Gastrocnemius medialis (tissue), 4 donors: ENCODE measurements around the gene REXO5. TPM values are rescaled to one million over a fixed set of nuclear protein-coding genes. Genes with fewer than 3 reads are reported as not detected.
A peak's percentile ranks its signal among the peaks of the same experiment; 100 is the strongest.

Experiments used
- ATAC-seq, 2 donors: fragments of 150-250 bp; one replicate each; pipeline ENCODE4 v1.9.1; 2016
- DNase-seq, 2 donors: peaks; one replicate each; pipeline ENCODE4 v3.0.0-alpha.2; 2019
- H3K27ac ChIP-seq, 4 donors: fragments of 200-600 bp; sonication (generic); 1 replicate in 1 of 4; 2 replicates in 3 of 4; pipeline ENCODE4 v1.5.1; 2016 to 2018; ENCODE audit warnings: mild to moderate bottlenecking in 2 of 4, moderate library complexity in 1 of 4
- H3K27me3 ChIP-seq, 3 donors: fragments of 200-600 bp; sonication (generic) in 2 of 3; 1 replicate in 1 of 3; 2 replicates in 2 of 3; pipeline versions ENCODE4 v1.5.1 to v1.6.0; 2016 to 2019; ENCODE audit warnings: mild to moderate bottlenecking in 1 of 3, moderate library complexity in 1 of 3
- H3K36me3 ChIP-seq, 2 donors: fragments of 200-600 bp; sonication (generic) in 1 of 2; one replicate each; pipeline ENCODE4 v1.5.1; 2017 to 2018
- H3K4me1 ChIP-seq, 2 donors: fragments of 200-600 bp; sonication (generic) in 1 of 2; one replicate each; pipeline ENCODE4 v1.5.1; 2016 to 2017; ENCODE audit warnings: mild to moderate bottlenecking in 2 of 2
- H3K4me3 ChIP-seq, 4 donors: fragments of 200-600 bp; sonication (generic) in 3 of 4; 1 replicate in 1 of 4; 2 replicates in 3 of 4; pipeline ENCODE4 v1.5.1; 2016 to 2019; ENCODE audit warnings: mild to moderate bottlenecking in 2 of 4
- H3K9me3 ChIP-seq, 3 donors: fragments of 200-600 bp; sonication (generic) in 2 of 3; 1 replicate in 1 of 3; 2 replicates in 2 of 3; pipeline ENCODE4 v1.5.1; 2016 to 2019
- CTCF ChIP-seq, 5 experiments: fragments of 450-650 bp in 3 of 5; fragments of 200-600 bp in 2 of 5; sonication (generic) in 2 of 5; IDR thresholded peaks in 4 of 5; conservative IDR thresholded peaks in 1 of 5; 1 replicate in 4 of 5; 2 replicates in 1 of 5; pipeline ENCODE4 v1.5.1; 2016 to 2019; ENCODE audit warnings: antibody characterized with exemption in 5 of 5, mild to moderate bottlenecking in 3 of 5, moderate library complexity in 3 of 5
- POLR2A ChIP-seq, 2 donors: fragments of 450-650 bp; IDR thresholded peaks; one replicate each; pipeline ENCODE4 v1.6.1; 2017; ENCODE audit warnings: antibody characterized with exemption in 2 of 2, mild to moderate bottlenecking in 2 of 2, moderate library complexity in 2 of 2
- in situ Hi-C, 4 donors: fragments of 200-750 bp; cut with MboI; loops; one replicate each; pipeline versions ENCODE4 v1.15.0 to v1.8.0; 2017; ENCODE audit warnings: low sequenced_read_pairs in 4 of 4
- intact Hi-C: fragments of 100-400 bp; cut with DNase I; formaldehyde crosslinking; loops from one replicate; pipeline ENCODE4 v1.15.1; 2023; ENCODE audit warnings: low total_unique reads
- total RNA-seq, 4 donors: library from RNA; depleted of rRNA; stranded (reverse); fragments of >200 nt; gene quantifications; one replicate each; pipeline versions ENCODE4 v1.1.0 to v1.2.3, GENCODE V29; 2016

REXO5 gene
- total RNA-seq, 4 donors from 2014 or later: 0.52 to 3.1 (median 1.6) TPM

GRCh38 chr16:20897253-20897897 is 91.0 kb downstream of the REXO5 start:
- Histone ChIP-seq H3K27me3 (no peaks in the 10 kb centered on the region), H3K9me3 (no peaks in the 10 kb centered on the region), H3K36me3 (peaks cover 0 to 6% of the 10 kb centered on the region in 2 donors), H3K4me3 (no peak overlapping the region), H3K4me1 (peaks cover 24 to 44% of the 10 kb centered on the region in 2 donors), H3K27ac (peak overlapping the region; percentile 93 to 97 (median 94))
- intact Hi-C loops (no loop called here), in situ Hi-C loops (no loop called here)
- DNase-seq: peak in 1 of 2 donors; percentile 66
- TF ChIP-seq POLR2A (IDR thresholded peaks at IDR 0.05): no peak
- no peak for TF ChIP-seq CTCF (IDR thresholded peaks at IDR 0.05 in 4 of 5, conservative IDR thresholded peaks at IDR 0.05 in 1 of 5)
- peak; percentile 37 to 53 for ATAC-seq

- in situ Hi-C loops: no loop called here
- peaks cover 24 to 45% of the 10 kb centered on the region in 2 donors for H3K4me1 ChIP-seq
Measured at GRCh38 chr16:20897922-20898321, 91.6 kb downstream of the REXO5 start.

GRCh38 chr16:20899071-20899470 is 92.7 kb downstream of the REXO5 start:
- DNase-seq: no peak
- Histone ChIP-seq H3K9me3 (no peaks in the 10 kb centered on the region), H3K27me3 (no peaks in the 10 kb centered on the region), H3K27ac (peak overlapping the region; percentile 93 to 97 (median 94)), H3K4me3 (peak overlapping the region; percentile 81 to 94 (median 86)), H3K36me3 (peaks cover 0 to 6% of the 10 kb centered on the region in 2 donors), H3K4me1 (peaks cover 24 to 51% of the 10 kb centered on the region in 2 donors)
- in situ Hi-C loops: no loop called here
- no peak for ATAC-seq
- TF ChIP-seq POLR2A (IDR thresholded peaks at IDR 0.05): no peak
- no peak for TF ChIP-seq CTCF (IDR thresholded peaks at IDR 0.05 in 4 of 5, conservative IDR thresholded peaks at IDR 0.05 in 1 of 5)
- intact Hi-C loops: loop anchor here (1.0 kb wide), 1 partner anchor 48 kb away; no protein-coding TSS in a partner anchor

More at GRCh38 chr16:20897922-20898321, 91.6 kb downstream of the REXO5 start:
- no peak for ATAC-seq
- Histone ChIP-seq H3K27me3 (no peaks in the 10 kb centered on the region), H3K27ac (peak overlapping the region; percentile 93 to 97 (median 94)), H3K9me3 (no peaks in the 10 kb centered on the region), H3K4me3 (peak overlapping the region in 1 of 4 donors; percentile 86), H3K36me3 (peaks cover 0 to 6% of the 10 kb centered on the region in 2 donors)
- intact Hi-C loops: no loop called here
- TF ChIP-seq CTCF (IDR thresholded peaks at IDR 0.05 in 4 of 5, conservative IDR thresholded peaks at IDR 0.05 in 1 of 5): no peak
- TF ChIP-seq POLR2A (IDR thresholded peaks at IDR 0.05): no peak
- DNase-seq: no peak

Other genes with a start within 250 kb of the REXO5 start
- gene ACSM2B, start 230.2 kb upstream of the REXO5 start, total RNA-seq: under 1 TPM in 2 of 4 donors, not detected in 2; 0.16 to 0.60 TPM
- not detected for gene ACSM1, start 108.8 kb upstream of the REXO5 start, total RNA-seq
- 10 to 100 TPM; 42.0 to 61.7 (median 53.8) TPM for gene THUMPD1, start 64.7 kb upstream of the REXO5 start, total RNA-seq
- gene ACSM3, start 42.5 kb upstream of the REXO5 start, total RNA-seq: under 1 TPM in 2 of 4 donors, not detected in 2; 0.20 to 0.49 TPM
- 10 to 100 TPM in 2 of 4 donors, 1 to 10 TPM in 2; 3.0 to 30.5 (median 9.8) TPM for gene ERI2, start 55 bp upstream of the REXO5 start, total RNA-seq
- 10 to 100 TPM in 1 of 4 donors, 1 to 10 TPM in 3; 7.6 to 10.5 (median 8.3) TPM for gene DCUN1D3, start 93.8 kb downstream of the REXO5 start, total RNA-seq
- gene LYRM1, start 94.2 kb downstream of the REXO5 start, total RNA-seq: 10 to 100 TPM; 36.4 to 74.7 (median 38.8) TPM